HCT116 (cell line): ENCODE results near the gene C6orf62.

Source experiments
- EZH2 ChIP-seq: fragments of 200-600 bp; sonication (generic); IDR thresholded peaks from 2 replicates; pipeline ENCODE4 v1.6.1; 2017; ENCODE audit warnings: antibody characterized with exemption, mixed run types
- EZH2phosphoT487 ChIP-seq: fragments of 200-600 bp; IDR thresholded peaks from 2 replicates; pipeline ENCODE4 v1.6.1; 2018; ENCODE audit warnings: antibody characterized with exemption, borderline replicate concordance
- POLR2AphosphoS5 ChIP-seq: IDR thresholded peaks from 2 replicates; pipeline ENCODE4 v1.6.1; 2011; ENCODE audit warnings: mild to moderate bottlenecking, low read depth, low read length, moderate library complexity
- RAD21 ChIP-seq: IDR thresholded peaks from 2 replicates; pipeline ENCODE4 v1.6.1; 2012; ENCODE audit warnings: low read depth, mild to moderate bottlenecking
- SIN3A ChIP-seq: IDR thresholded peaks from 2 replicates; pipeline ENCODE4 v1.6.1; 2012; ENCODE audit warnings: low read depth
- TF ChIP-seq, protein P1 (sequence below): IDR thresholded peaks from 2 replicates; pipeline ENCODE4 v1.6.1; 2012; ENCODE audit warnings: low read depth
- TF ChIP-seq, protein P2 (sequence below), 3 experiments: fragments of 200-600 bp in 1 of 3; sonication (generic) in 1 of 3; IDR thresholded peaks in 2 of 3; conservative IDR thresholded peaks in 1 of 3; 2 replicates each; pipeline ENCODE4 v1.5.1; 2012 to 2017; ENCODE audit warnings: low read depth in 2 of 3, low read length in 2 of 3, antibody characterized with exemption in 1 of 3, borderline replicate concordance in 1 of 3, control low read depth in 1 of 3, mild to moderate bottlenecking in 1 of 3, mixed read lengths in 1 of 3, mixed run types in 1 of 3, moderate library complexity in 1 of 3; ENCODE audit not compliant: insufficient read depth in 1 of 3
- TF ChIP-seq, protein P3 (sequence below): IDR thresholded peaks from 2 replicates; pipeline ENCODE4 v1.6.1; 2011; ENCODE audit warnings: mild to moderate bottlenecking, low read length, moderate library complexity; ENCODE audit not compliant: insufficient replicate concordance; ENCODE audit errors: extremely low read depth

DNA sequence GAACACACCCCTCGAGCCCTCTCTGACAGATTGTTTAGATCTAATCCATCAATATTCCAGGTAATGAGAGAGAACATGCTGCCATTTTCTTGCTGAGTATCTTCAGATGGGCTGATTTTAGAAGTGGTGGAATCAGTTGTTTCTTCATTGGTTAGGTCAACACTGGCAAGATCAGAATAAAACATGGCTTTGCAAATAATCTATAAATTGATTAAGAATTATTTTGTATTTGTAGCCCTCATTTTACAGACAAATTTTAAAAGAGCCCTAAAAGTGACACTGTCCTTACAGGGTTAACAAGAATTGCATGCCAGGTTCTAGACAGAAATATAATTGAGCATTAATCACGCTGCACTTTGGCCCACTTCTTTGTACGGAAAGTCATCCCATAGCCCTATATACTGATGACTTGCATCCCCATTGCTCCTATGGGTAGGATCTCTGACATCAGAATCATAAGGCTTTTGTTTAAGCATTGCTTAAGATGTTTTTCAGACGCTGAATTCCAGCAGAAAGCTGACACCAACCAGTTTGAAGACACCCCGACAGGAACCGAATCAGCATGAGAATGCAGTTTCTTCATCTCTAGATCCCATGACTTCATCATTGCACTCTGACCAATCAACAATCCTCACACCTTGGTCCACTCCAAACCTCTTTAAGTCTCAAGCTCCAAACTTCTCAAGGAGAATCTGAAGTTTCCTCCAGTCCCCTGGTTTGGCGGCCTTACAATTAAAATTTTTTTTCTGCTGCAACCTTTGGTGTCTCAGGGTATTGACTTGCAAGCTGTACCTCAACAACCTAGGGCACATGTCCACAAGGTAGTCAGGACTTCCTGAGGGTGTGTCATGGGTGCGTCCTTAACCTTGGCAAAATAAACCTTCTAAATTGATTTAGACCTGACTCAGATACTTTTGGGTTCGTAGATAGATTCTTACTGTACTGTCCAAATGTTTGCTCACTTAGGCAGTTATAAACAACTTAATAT is 60.1 kb downstream of the C6orf62 start:
- TF ChIP-seq EZH2 = no peak
- no peak for TF ChIP-seq EZH2phosphoT487
- TF ChIP-seq, protein P1, sequence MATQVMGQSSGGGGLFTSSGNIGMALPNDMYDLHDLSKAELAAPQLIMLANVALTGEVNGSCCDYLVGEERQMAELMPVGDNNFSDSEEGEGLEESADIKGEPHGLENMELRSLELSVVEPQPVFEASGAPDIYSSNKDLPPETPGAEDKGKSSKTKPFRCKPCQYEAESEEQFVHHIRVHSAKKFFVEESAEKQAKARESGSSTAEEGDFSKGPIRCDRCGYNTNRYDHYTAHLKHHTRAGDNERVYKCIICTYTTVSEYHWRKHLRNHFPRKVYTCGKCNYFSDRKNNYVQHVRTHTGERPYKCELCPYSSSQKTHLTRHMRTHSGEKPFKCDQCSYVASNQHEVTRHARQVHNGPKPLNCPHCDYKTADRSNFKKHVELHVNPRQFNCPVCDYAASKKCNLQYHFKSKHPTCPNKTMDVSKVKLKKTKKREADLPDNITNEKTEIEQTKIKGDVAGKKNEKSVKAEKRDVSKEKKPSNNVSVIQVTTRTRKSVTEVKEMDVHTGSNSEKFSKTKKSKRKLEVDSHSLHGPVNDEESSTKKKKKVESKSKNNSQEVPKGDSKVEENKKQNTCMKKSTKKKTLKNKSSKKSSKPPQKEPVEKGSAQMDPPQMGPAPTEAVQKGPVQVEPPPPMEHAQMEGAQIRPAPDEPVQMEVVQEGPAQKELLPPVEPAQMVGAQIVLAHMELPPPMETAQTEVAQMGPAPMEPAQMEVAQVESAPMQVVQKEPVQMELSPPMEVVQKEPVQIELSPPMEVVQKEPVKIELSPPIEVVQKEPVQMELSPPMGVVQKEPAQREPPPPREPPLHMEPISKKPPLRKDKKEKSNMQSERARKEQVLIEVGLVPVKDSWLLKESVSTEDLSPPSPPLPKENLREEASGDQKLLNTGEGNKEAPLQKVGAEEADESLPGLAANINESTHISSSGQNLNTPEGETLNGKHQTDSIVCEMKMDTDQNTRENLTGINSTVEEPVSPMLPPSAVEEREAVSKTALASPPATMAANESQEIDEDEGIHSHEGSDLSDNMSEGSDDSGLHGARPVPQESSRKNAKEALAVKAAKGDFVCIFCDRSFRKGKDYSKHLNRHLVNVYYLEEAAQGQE = no peak
- no peak for TF ChIP-seq POLR2AphosphoS5
- TF ChIP-seq, protein P2, sequence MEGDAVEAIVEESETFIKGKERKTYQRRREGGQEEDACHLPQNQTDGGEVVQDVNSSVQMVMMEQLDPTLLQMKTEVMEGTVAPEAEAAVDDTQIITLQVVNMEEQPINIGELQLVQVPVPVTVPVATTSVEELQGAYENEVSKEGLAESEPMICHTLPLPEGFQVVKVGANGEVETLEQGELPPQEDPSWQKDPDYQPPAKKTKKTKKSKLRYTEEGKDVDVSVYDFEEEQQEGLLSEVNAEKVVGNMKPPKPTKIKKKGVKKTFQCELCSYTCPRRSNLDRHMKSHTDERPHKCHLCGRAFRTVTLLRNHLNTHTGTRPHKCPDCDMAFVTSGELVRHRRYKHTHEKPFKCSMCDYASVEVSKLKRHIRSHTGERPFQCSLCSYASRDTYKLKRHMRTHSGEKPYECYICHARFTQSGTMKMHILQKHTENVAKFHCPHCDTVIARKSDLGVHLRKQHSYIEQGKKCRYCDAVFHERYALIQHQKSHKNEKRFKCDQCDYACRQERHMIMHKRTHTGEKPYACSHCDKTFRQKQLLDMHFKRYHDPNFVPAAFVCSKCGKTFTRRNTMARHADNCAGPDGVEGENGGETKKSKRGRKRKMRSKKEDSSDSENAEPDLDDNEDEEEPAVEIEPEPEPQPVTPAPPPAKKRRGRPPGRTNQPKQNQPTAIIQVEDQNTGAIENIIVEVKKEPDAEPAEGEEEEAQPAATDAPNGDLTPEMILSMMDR (IDR thresholded peaks at IDR 0.05 in 2 of 3, conservative IDR thresholded peaks at IDR 0.05 in 1 of 3; ENCODE audit: borderline replicate concordance in 1 of 3, insufficient read depth in 1 of 3, low read depth in 2 of 3, low read length in 2 of 3) = no peak
- no peak for TF ChIP-seq SIN3A
- no peak for TF ChIP-seq RAD21
- TF ChIP-seq, protein P3, sequence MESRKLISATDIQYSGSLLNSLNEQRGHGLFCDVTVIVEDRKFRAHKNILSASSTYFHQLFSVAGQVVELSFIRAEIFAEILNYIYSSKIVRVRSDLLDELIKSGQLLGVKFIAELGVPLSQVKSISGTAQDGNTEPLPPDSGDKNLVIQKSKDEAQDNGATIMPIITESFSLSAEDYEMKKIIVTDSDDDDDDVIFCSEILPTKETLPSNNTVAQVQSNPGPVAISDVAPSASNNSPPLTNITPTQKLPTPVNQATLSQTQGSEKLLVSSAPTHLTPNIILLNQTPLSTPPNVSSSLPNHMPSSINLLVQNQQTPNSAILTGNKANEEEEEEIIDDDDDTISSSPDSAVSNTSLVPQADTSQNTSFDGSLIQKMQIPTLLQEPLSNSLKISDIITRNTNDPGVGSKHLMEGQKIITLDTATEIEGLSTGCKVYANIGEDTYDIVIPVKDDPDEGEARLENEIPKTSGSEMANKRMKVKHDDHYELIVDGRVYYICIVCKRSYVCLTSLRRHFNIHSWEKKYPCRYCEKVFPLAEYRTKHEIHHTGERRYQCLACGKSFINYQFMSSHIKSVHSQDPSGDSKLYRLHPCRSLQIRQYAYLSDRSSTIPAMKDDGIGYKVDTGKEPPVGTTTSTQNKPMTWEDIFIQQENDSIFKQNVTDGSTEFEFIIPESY = no peak
